ENCODE measurements around the gene OR5K4.
"Not testable (repeated sequence)": the region's sequence is repeated elsewhere in the genome, so short reads cannot be mapped to it uniquely, and the experiment has no call there.

The OR5K4 gene

DNA sequence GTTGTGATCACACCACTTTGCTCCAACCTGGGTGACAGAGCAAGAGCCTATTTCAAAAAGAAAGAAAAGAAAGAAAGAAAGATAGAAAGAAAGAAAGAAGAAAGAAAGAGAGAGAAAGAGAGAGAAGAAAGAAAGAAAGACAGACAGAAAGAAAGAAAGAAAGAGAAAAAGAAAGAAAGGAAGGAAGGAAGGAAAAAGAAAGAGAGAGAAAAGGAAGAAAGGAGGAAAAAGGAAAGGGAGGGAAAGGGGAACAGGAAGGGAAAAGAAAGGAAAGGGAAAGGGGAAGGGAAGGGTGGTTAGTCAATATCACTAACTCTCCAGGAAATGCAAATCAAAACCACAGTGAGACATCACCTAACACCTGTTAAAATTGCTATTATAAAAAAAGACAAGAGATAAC, 18.2 kb downstream of the OR5K4 start:
- no peak for DNase-seq

DNA sequence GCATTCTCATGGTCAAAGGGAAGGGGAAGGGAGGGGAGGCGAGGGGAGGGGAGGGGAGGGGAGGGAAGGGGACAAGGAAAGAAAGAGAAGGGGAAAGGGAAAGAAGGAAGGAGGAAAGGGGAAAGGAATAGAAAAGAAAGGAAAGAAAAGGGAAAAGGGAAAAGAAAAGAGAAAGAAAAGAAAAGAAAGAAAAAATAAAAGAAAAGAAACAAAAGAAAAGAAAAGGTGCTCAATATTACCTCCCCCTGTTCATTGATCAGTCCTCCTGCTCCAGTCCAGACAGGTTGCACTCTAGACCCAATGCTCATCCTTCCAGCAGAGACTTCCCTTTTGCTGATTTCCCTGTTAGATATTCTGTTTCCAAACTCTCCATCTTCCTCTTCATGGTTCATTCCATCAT, 18.8 kb downstream of the OR5K4 start:
- DNase-seq, result no peak

DNA sequence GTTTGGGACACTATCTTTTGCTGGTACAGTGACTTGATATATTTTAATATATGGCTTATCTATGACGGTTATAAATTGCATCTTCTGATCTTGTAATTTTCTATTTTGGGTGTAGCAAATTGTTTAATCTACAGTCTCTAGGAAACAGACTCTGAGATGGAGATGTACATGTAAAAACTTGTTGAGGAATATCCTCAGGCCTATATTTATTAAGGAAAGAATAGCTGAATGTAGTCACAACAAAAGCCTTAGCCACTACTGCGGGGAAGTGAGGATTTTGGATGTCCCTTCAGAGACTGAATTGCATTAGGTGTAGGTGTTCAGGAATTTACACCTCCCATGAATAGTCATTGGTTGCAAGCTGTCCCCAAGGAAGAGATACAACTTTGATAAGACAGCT, 23.0 kb downstream of the OR5K4 start:
- DNase-seq, result no peak

DNA sequence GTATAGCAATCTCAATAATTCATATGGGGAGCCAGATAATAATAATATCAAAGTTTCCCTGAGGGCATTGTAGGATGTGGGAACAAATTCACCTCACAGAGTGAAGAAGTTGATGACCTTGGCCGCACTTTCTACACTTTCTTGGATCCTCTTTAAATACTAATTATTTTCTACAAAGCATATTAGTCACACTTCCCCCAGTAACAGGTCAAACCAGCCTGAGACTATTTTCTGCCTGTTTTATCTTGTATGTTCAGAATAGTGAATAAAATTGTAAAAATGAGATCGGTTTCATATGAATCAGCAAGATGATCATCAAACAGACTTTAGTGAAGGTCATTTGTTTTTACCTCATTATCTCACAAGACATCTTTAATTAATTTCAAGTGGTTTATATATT, 34.5 kb downstream of the OR5K4 start:
- no peak for DNase-seq

DNA sequence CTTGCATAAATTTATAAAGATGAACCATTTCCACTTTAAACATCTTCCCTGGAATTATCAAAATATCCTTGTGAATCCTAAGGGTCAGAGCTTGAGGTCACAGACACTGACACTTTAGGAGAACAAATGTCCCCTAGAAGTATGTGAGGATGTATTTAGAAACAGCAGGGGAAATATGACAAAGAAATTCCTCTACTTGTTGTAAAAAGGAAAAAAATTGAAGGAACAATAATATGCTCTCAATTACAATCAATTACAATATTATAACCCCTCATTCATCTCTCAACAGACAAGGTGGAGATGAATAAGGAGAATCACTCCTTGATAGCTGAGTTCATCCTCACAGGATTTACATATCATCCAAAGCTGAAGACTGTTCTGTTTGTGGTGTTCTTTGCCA, 36.7 kb downstream of the OR5K4 start, which contains the start of gene OR5K3:
OR5K3 (plus strand) TSS at position 301 of the 400 bp plus-strand sequence; CDS start at position 301, 0 bp downstream.
- DNase-seq, result no peak

DNA sequence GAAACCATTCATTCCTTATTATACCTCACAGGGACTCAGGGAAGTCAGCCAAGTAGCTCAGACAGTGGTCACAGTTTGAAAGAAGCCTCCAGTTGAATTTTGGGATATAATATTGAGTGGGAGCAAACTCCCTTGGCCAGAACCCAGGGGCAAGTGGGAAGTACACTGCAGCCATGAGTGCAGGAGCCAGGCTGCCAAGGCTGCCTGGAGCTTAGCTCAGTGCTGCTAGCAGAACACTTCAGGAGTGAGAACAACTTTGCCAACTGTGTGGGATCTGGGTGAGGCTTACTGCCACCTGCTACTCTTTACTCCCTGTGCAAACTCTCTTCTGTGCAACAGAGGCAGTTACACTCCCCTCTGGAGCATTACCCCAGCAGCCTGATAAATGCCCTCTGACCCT, 41.4 kb downstream of the OR5K4 start:
- no peak for DNase-seq

DNA sequence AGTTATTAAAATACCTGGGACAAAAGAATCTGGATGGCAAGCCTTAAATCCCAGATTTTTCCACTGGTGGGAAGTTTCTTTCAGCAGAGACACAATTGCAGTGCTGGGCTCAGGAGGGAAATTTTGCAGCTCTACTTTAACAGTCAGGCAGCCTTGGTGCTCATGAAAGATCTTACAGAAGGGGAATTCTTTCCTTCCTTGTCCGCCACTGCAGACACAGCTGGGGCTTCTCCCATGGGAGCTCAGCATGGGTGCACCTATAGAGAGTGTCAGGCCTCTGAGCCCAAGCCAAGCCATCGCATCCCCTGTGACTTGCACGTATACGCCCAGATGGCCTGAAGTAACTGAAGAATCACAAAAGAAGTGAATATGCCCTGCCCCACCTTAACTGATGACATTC, 42.8 kb downstream of the OR5K4 start:
- not testable (repeated sequence) for DNase-seq

DNA sequence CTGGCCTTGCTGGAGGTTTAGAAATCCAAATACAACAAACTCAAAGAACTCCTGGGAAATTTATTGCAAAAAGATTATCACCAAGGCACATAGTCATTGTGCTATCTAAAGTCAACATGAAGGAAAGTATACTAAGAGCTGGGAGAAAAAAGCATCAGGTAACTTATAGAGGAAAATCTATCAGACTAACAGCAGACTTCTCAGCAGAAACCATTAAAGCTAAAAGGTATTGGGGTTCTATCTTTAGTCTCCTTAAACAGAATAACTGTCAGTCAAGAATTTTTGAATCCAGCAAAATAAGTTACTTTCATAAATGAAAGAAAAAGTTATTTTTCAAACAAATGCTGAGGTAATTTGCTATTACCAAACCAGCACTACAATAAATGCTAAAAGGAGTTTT, 44.9 kb downstream of the OR5K4 start:
- no peak for DNase-seq

DNA sequence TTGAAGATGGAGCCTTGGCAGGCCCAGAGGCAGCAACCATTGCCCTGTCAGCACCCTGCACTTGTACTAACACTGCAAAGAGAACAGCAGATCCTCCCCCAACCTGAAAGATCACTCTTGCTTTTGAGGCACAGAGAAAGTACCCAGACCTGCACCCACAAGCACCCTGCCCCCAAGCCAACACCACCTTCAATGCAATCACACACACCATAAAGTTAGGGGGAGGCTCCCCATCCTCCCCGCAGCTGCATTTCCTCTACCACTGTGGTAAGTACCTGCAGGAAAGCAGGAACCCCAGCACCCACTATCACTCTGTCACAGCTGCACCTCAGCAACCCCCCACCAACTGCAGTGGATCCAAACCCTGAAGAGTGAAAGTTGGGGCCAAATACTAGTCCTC, 48.9 kb downstream of the OR5K4 start:
- DNase-seq, result no peak

DNA sequence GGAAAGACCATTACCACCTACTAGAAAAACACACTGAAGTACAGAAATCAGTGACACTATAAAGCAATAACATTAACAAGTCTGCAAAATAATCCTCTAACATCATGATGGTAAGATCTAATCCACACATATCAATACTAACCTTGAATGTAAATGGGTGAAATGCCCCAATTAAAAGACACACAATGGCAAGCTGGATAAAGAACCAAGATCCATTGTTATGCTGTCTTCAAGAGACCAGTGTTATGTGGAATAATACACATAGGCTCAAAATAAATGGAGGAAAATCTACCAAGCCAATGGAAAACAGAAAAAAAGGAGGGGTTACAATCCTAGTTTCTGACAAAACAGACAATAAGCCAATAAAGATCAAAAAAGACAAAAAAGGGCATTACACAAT, 50.4 kb downstream of the OR5K4 start:
- no peak for DNase-seq

All from GOT3 (cell line).